GM12872 (cell line): ENCODE results near the gene AGPAT3.

Experiments used
- TF ChIP-seq, protein P1 (sequence below): IDR thresholded peaks from 3 replicates; pipeline ENCODE4 v1.5.1; 2011; ENCODE audit warnings: low read depth, mild to moderate bottlenecking, low read length, moderate library complexity; ENCODE audit not compliant: insufficient read depth

The AGPAT3 gene

DNA sequence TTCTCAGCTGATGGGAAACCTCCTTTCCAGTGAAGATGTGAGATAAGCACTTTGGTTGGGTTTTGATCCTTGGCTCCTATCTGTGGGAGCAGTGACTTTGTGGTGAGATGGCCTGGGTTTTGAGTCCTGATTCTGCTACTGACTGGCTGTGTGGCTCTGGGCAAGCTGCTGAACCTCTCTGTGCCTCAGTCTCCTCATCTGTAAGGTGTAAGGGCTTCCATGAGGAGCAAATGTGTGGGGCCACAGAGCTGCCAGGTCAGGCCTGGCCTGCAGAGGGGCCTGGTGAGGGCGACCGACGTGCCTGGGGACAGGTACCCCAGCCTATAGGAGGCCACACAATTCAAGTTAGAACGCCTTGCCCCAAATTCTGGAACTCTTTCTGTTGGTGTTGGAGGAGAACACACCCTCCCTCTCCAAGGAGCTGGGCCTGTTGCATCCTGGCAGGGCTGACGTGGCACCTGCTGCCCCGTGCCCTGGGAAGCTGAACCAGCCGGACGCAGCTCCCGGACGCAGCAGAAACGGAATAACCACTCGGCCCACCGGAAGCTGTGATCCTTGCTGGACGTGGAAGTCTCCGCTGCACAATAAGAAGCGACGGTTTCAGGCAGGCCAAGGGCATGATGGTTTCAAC, 62.7 kb downstream of the AGPAT3 start:
- TF ChIP-seq, protein P1, sequence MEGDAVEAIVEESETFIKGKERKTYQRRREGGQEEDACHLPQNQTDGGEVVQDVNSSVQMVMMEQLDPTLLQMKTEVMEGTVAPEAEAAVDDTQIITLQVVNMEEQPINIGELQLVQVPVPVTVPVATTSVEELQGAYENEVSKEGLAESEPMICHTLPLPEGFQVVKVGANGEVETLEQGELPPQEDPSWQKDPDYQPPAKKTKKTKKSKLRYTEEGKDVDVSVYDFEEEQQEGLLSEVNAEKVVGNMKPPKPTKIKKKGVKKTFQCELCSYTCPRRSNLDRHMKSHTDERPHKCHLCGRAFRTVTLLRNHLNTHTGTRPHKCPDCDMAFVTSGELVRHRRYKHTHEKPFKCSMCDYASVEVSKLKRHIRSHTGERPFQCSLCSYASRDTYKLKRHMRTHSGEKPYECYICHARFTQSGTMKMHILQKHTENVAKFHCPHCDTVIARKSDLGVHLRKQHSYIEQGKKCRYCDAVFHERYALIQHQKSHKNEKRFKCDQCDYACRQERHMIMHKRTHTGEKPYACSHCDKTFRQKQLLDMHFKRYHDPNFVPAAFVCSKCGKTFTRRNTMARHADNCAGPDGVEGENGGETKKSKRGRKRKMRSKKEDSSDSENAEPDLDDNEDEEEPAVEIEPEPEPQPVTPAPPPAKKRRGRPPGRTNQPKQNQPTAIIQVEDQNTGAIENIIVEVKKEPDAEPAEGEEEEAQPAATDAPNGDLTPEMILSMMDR = no peak

DNA sequence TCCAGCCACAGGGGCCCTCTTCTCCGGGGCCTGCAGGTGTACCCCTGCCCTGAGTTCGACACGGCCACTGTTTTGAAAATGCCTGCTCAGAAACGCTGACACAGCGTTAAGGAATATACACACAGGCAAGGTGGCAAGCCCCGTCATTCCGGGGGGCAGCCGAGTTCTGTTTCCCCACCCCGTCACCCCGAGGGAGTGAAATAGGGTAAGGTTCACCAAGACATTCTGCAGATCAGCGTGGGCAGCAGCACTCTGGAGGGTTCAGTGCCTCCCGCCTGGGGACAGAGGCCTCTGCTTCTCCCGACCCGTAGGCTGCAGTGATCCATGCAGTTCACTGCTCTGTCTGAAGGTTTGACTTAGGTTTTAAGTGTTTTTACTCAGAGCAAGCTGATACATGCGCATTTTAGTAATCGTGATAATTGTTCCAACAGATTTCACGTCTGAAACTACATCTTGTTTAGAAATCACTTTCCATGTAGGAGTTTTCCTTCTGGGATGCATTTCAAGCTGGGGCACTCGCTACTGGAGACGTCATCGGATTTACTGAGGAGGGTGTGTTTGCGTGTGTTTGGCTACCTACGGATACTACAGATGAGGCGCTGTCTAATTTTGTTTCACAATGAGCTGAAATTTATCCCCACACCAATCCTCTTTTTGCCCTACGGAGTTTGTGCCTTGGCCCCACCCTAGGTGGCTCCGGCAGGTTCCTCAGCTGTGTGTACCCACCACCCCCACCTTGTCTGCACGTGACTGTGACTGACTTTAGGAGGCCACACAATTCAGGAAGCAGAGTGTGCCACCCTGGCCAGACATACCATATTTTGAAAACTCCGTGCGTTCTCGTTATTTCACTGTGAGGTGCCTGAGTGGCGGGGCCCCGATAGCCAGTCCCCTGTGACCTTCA, 63.5 kb downstream of the AGPAT3 start:
- TF ChIP-seq, protein P1 = no peak

DNA sequence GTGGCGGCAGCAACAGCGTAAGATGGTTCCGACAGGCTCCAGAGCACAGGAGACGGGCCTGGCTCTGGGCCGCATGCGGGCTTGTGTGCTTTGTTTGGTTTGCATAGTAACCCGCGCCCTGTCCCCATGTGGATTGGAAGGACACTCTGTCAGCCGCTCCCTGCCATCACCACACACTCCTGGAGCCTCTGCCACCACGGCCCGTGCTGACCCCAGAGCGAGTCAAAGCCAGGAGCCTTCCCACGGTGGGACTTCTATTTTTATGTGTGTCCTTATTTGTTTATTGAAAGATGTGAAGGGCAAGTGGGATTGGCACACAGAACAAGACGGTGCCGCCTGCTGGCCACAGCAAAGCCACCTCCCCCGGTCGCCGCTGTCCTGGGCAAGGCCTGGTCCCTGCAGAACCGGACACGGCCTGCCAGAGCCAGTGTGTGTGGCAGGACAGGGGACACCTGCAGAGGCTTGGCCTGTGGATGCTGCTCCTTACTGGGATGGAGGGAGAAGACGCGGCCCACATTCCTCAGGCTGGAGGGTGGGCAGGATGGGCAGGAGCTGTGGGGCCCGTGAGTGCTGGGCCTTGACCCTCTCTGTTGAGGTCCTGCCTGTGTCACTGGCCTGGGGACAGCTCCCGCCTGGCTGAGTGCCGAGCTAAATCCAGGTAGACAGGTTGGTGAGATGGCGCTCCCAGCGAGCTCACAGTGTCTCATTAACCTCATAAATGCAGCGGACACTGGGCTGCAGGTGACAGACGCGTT, 64.4 kb downstream of the AGPAT3 start:
- TF ChIP-seq, protein P1 = no peak

DNA sequence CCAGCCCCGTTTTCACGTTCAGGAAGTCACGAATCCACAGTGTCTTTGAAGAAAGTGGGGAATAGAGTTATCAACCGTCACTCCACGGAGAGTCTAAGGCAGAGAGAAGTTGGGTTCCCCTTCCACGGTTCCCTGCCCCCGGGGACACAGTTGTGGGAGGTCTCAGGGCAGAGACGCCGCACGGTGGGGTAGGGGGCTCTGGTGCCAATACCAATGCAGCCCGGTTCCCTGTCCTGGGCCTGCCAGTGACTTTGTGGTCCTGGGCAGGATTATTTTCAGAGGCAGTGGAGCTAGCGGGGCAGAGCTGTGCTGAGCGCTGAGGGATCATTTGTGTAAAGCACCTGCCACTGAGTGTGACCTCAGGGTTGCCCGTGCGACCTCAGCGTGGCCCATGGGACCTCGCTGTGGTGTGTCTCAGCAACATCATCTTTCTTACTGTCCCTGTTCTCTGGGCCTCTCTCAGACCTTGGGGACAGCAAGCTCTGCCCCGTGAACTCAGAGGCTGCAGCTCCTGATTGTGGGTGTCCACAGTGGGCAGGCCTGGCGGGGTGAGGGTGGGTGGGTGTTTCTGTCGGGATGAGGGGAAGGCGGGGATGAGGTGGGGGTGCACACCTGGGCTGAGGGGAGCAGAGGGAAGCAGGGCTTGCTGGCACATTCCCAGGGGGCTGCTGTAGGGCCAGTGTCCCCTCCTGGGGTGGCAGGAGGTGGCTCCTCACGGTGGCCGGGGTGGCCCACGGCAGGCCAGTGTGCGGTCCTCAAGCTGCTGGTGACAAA, 65.2 kb downstream of the AGPAT3 start:
- TF ChIP-seq, protein P1 = no peak

DNA sequence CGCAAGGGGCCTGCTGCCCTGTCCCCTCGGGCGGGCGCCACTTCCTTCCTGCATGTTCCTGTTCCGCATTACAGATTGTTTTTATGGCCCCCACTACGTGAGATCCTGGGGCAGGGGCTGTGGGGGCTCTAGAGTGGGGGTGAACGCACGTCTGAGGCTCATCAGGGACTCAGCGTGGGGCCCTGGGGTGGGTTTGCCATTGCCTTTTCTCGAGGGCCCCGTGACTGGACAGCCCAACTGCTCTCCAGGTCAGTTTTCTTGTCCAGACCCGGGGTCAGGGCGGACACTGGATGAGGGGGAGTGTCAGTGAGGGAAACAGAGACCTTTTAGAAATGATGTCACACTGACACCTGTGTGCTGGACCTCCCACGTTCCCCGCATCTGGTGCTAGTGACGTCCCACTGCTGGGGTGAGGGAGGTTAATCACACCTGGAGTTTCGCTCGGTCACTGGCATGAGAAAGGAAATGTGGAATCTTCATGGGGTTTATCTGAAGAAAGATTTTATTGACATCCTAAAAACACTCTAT, 65.9 kb downstream of the AGPAT3 start:
- TF ChIP-seq, protein P1 = no peak

DNA sequence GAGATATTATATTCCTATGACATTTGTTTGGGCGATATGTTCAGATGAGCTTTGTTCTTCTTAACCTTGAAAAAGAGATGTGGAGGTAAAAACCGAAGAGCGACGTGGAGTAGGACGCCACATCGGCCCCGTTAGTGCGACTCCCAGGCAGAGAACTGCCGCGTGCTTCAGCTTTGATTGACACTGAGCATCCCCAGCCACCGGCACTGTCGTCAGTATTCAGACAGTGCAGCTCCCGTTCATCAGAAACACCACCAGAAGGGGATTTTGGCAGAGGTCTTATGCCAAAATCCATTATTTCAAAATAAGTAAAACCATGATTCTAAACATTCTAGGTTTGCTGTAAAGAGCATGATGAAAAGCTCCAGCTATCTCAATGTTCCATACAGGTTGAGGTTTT, 66.5 kb downstream of the AGPAT3 start:
- TF ChIP-seq, protein P1 = no peak
